ENCODE results near the gene CCDC97.
A peak's percentile ranks its signal among the peaks of the same experiment; 100 is the strongest.

The CCDC97 gene

GRCh38 chr19:41352609-41353465, 42.9 kb downstream of the CCDC97 start:
- Mint-ChIP-seq H3K4me1 (ENCODE audit: low read depth) (peaks cover 52% of the 10 kb centered on the region), H3K36me3 (ENCODE audit: low read depth) (peaks cover 51% of the 10 kb centered on the region), H3K27ac (peak overlapping the region; percentile 96), H3K4me3 (peak overlapping the region; percentile 92), H3K27me3 (ENCODE audit: low read depth) (no peaks in the 10 kb centered on the region), H3K9me3 (peaks cover 8% of the 10 kb centered on the region)
- peak; percentile 79 for DNase-seq (ENCODE audit: low spot score)

- H3K4me3 Mint-ChIP-seq = peak within 1 kb of the TSS; percentile 92
- H3K27ac Mint-ChIP-seq = peak within 1 kb of the TSS; percentile 93
- no peaks in the 10 kb centered on the region for H3K27me3 Mint-ChIP-seq (ENCODE audit: low read depth)
- peaks cover 4% of the 10 kb centered on the region for H3K9me3 Mint-ChIP-seq
- peak; percentile 90 for DNase-seq (ENCODE audit: low spot score)
- H3K36me3 Mint-ChIP-seq (ENCODE audit: low read depth) = peaks cover 45% of the 10 kb centered on the region
- H3K4me1 Mint-ChIP-seq (ENCODE audit: low read depth) = peaks cover 54% of the 10 kb centered on the region
Observed at GRCh38 chr19:41353466-41354342, 43.7 kb downstream of the CCDC97 start, which contains the start of gene TGFB1. TSS of gene TGFB1 (minus strand) at chr19:41353922. CDS start at chr19:41353044, 878 bp downstream.

DNA sequence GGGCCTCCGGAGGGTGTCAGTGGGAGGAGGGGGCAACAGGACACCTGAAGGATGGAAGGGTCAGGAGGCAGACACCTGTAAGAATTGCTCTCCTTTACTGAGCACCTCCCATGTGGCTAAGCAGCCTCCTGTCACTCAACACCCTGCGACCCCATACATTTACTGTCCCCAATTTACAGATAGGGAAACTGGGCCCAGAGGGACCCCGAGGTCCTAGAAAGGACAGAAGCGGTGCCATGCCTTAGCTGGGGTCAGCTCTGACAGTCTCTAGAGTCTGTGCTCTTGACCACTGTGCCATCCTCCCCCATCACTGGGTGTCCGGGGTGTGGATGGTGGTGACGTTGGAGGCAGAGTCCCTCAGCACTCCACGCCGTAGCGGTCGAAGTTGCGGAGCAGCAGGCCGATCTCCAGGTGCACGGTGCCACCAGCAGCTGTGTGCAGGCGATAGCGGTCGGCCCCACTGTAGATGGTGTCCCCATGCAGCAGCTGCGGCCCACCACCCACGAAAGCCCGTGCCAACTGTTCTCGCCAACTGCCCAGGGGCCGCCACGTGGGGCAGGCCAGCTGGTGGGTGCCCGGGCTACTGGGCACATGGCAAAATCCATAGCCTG, 44.5 kb downstream of the CCDC97 start:
- H3K27me3 Mint-ChIP-seq (ENCODE audit: low read depth) = no peaks in the 10 kb centered on the region
- DNase-seq (ENCODE audit: low spot score) = no peak
- peaks cover 39% of the 10 kb centered on the region for H3K36me3 Mint-ChIP-seq (ENCODE audit: low read depth)
- peak overlapping the region; percentile 78 for H3K4me3 Mint-ChIP-seq
- H3K9me3 Mint-ChIP-seq = no peaks in the 10 kb centered on the region
- peak overlapping the region; percentile 90 for H3K27ac Mint-ChIP-seq
- H3K4me1 Mint-ChIP-seq (ENCODE audit: low read depth) = peaks cover 46% of the 10 kb centered on the region

DNA sequence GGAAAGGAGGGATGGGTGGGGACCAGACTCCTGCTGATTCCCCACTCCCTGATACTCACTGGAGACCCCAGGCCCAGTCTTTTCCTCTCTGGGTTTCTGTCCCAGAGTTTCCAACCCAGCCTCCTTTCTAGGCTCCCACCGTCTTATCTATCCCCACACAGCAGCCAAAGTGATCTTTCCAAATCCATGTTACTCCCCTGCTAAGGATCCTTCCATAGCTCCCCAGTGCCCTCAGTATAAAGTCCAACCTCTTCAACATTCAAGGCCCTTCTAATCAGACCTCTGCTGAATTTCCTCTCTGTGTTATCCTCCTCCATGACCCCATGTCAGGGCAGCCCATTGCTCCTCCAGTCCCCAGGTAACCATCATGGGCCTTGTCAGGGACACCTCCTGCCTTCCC, 45.1 kb downstream of the CCDC97 start:
- H3K4me1 Mint-ChIP-seq (ENCODE audit: low read depth) = peaks cover 40% of the 10 kb centered on the region
- H3K4me3 Mint-ChIP-seq = peak overlapping the region; percentile 52
- no peak for DNase-seq (ENCODE audit: low spot score)
- H3K27ac Mint-ChIP-seq = peak overlapping the region; percentile 59
- H3K36me3 Mint-ChIP-seq (ENCODE audit: low read depth) = peaks cover 36% of the 10 kb centered on the region
- no peaks in the 10 kb centered on the region for H3K9me3 Mint-ChIP-seq
- H3K27me3 Mint-ChIP-seq (ENCODE audit: low read depth) = no peaks in the 10 kb centered on the region

- Mint-ChIP-seq H3K4me3 (peak overlapping the region; percentile 50), H3K27me3 (ENCODE audit: low read depth) (no peaks in the 10 kb centered on the region), H3K4me1 (ENCODE audit: low read depth) (peaks cover 38% of the 10 kb centered on the region), H3K36me3 (ENCODE audit: low read depth) (peaks cover 32% of the 10 kb centered on the region), H3K27ac (peak overlapping the region; percentile 59), H3K9me3 (no peaks in the 10 kb centered on the region)
- no peak for DNase-seq (ENCODE audit: low spot score)
Observed at GRCh38 chr19:41355802-41356201, 45.8 kb downstream of the CCDC97 start.

GRCh38 chr19:41356984-41357739, 47.2 kb downstream of the CCDC97 start:
- H3K27ac Mint-ChIP-seq = peak overlapping the region; percentile 92
- H3K36me3 Mint-ChIP-seq (ENCODE audit: low read depth) = peaks cover 22% of the 10 kb centered on the region
- peaks cover 36% of the 10 kb centered on the region for H3K4me1 Mint-ChIP-seq (ENCODE audit: low read depth)
- no peak for DNase-seq (ENCODE audit: low spot score)
- H3K4me3 Mint-ChIP-seq = peak overlapping the region; percentile 77
- no peaks in the 10 kb centered on the region for H3K27me3 Mint-ChIP-seq (ENCODE audit: low read depth)
- H3K9me3 Mint-ChIP-seq = no peaks in the 10 kb centered on the region

- Mint-ChIP-seq H3K27me3 (ENCODE audit: low read depth) (no peaks in the 10 kb centered on the region), H3K4me3 (peak overlapping the region; percentile 18), H3K4me1 (ENCODE audit: low read depth) (peaks cover 40% of the 10 kb centered on the region), H3K9me3 (no peaks in the 10 kb centered on the region), H3K27ac (peak overlapping the region; percentile 79), H3K36me3 (ENCODE audit: low read depth) (peaks cover 19% of the 10 kb centered on the region)
- no peak for DNase-seq (ENCODE audit: low spot score)
Observed at GRCh38 chr19:41357746-41358145, 47.8 kb downstream of the CCDC97 start.

- Mint-ChIP-seq H3K9me3 (no peaks in the 10 kb centered on the region), H3K27me3 (ENCODE audit: low read depth) (no peaks in the 10 kb centered on the region), H3K4me3 (no peak overlapping the region), H3K4me1 (ENCODE audit: low read depth) (peaks cover 51% of the 10 kb centered on the region), H3K27ac (peak overlapping the region; percentile 43), H3K36me3 (ENCODE audit: low read depth) (peaks cover 18% of the 10 kb centered on the region)
- DNase-seq (ENCODE audit: low spot score) = no peak
Observed at GRCh38 chr19:41359741-41360140, 49.8 kb downstream of the CCDC97 start.

- H3K9me3 Mint-ChIP-seq = no peaks in the 10 kb centered on the region
- no peaks in the 10 kb centered on the region for H3K27me3 Mint-ChIP-seq (ENCODE audit: low read depth)
- H3K4me3 Mint-ChIP-seq = peak overlapping the region; percentile 95
- DNase-seq (ENCODE audit: low spot score) = no peak
- H3K36me3 Mint-ChIP-seq (ENCODE audit: low read depth) = peaks cover 10% of the 10 kb centered on the region
- H3K4me1 Mint-ChIP-seq (ENCODE audit: low read depth) = peaks cover 36% of the 10 kb centered on the region
- peak overlapping the region; percentile 98 for H3K27ac Mint-ChIP-seq
Observed at GRCh38 chr19:41362143-41362847, 52.3 kb downstream of the CCDC97 start.

GRCh38 chr19:41363371-41363752, 53.4 kb downstream of the CCDC97 start:
- no peaks in the 10 kb centered on the region for H3K27me3 Mint-ChIP-seq (ENCODE audit: low read depth)
- no peak for DNase-seq (ENCODE audit: low spot score)
- peak overlapping the region; percentile 95 for H3K4me3 Mint-ChIP-seq
- peak overlapping the region; percentile 98 for H3K27ac Mint-ChIP-seq
- no peaks in the 10 kb centered on the region for H3K9me3 Mint-ChIP-seq
- H3K4me1 Mint-ChIP-seq (ENCODE audit: low read depth) = peaks cover 26% of the 10 kb centered on the region
- H3K36me3 Mint-ChIP-seq (ENCODE audit: low read depth) = peaks cover 9% of the 10 kb centered on the region

- peak; percentile 97 for DNase-seq (ENCODE audit: low spot score)
- H3K4me3 Mint-ChIP-seq = peak within 1 kb of the TSS; percentile 95
- no peaks in the 10 kb centered on the region for H3K27me3 Mint-ChIP-seq (ENCODE audit: low read depth)
- peak within 1 kb of the TSS; percentile 98 for H3K27ac Mint-ChIP-seq
- H3K9me3 Mint-ChIP-seq = no peaks in the 10 kb centered on the region
- peaks cover 24% of the 10 kb centered on the region for H3K4me1 Mint-ChIP-seq (ENCODE audit: low read depth)
- peaks cover 9% of the 10 kb centered on the region for H3K36me3 Mint-ChIP-seq (ENCODE audit: low read depth)
Observed at GRCh38 chr19:41363753-41364523, 54.0 kb downstream of the CCDC97 start, which contains the start of gene B9D2. TSS of gene B9D2 (minus strand) at chr19:41364149. CDS start at chr19:41363519, 630 bp downstream.

Data from T-helper 2 cell treated with Interferon-gamma antibody and Interleukin-4, amounts not matched to agents 5 μg/mL and 100 μg/mL, for 36 hours (primary cell).